PC-9 (cell line): Measurements from ENCODE around the gene RNU1-1.
"Not testable (repeated sequence)": the region's sequence is repeated elsewhere in the genome, so short reads cannot be mapped to it uniquely, and the experiment has no call there.

Experiments used
- EZH2 ChIP-seq: fragments of 200-600 bp; sonication (generic); IDR thresholded peaks from 2 replicates; pipeline ENCODE4 v1.8.0; 2017; ENCODE audit warnings: antibody characterized with exemption, low read depth
- TF ChIP-seq, protein P1 (sequence below): fragments of 200-600 bp; sonication (generic); conservative IDR thresholded peaks from 2 replicates; pipeline ENCODE4 v1.6.1; 2017; ENCODE audit warnings: mixed run types, antibody characterized with exemption, mild to moderate bottlenecking, moderate library complexity

DNA sequence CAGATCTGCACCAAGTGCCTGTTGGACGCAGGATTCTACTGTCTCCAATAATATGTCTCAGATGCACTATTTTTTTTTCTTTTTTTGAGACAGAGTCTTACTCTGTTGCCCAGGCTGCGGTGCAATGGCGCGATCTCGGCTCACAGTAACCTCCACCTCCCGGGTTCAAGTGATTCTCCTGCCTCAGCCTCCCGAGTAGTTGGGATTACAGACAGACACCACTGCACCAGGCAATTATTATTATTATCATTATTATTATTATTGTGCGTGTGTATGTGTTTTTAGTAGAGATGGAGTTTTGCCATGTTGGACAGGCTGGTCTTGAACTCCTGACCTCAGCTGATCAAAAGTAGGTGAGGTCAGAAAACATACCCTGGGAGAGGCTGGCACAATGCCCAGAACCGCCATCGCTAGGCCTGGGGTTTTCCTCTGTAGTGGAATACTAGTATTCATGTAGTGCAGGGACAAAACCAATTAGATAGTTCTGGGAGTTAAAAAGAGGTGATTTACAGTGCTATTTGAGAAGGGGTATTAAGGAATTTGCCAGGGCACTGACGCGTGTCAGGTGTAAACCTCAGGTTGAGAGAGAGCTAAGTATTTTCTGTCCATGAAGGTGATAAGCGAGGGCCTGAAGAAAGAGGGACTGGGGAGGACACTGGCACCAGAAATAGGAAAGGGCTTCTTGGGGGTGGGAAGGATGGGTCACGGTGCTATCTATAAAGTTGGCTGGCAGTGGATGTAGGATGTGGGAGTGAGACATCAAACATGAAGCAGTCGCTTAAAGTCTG, 1.3 kb downstream of the RNU1-1 start:
- TF ChIP-seq, protein P1, sequence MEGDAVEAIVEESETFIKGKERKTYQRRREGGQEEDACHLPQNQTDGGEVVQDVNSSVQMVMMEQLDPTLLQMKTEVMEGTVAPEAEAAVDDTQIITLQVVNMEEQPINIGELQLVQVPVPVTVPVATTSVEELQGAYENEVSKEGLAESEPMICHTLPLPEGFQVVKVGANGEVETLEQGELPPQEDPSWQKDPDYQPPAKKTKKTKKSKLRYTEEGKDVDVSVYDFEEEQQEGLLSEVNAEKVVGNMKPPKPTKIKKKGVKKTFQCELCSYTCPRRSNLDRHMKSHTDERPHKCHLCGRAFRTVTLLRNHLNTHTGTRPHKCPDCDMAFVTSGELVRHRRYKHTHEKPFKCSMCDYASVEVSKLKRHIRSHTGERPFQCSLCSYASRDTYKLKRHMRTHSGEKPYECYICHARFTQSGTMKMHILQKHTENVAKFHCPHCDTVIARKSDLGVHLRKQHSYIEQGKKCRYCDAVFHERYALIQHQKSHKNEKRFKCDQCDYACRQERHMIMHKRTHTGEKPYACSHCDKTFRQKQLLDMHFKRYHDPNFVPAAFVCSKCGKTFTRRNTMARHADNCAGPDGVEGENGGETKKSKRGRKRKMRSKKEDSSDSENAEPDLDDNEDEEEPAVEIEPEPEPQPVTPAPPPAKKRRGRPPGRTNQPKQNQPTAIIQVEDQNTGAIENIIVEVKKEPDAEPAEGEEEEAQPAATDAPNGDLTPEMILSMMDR, result not testable (repeated sequence)
- not testable (repeated sequence) for TF ChIP-seq EZH2
